GM12878 (cell line): Measurements from ENCODE around the gene PRSS8. TPM values are rescaled to one million over a fixed set of nuclear protein-coding genes. Genes with fewer than 3 reads are reported as not detected.

Experiments
- ATAC-seq: fragments of 200-7000 bp; cut with Tn5 transposase; 3 replicates; pipeline ENCODE4 v1.9.1; 2020; ENCODE audit warnings: mild to moderate bottlenecking, moderate library complexity
- BruUV-seq: library from RNA; stranded (reverse); fragments of 400-500 nt; replicated peaks from 2 replicates; lab custom pipeline; 2021; lab: Mats Ljungman, UMichigan
- CTCF ChIA-PET: fragments of 300-600 bp; sonication (Branson Sonifier 250); formaldehyde crosslinking; extraction: SDS; loops from one replicate; lab custom pipeline; 2021; ENCODE audit warnings: inconsistent platforms; lab: Yijun Ruan, JAX
- POLR2A ChIA-PET: fragments of 350-600 bp; formaldehyde crosslinking; extraction: SDS; loops from one replicate; lab custom pipeline; 2021; ENCODE audit warnings: inconsistent platforms; lab: Charles Lee
- RAD21 ChIA-PET: fragments of 300-600 bp; sonication (Branson Sonifier 250); formaldehyde crosslinking; loops from one replicate; lab custom pipeline; 2023; ENCODE audit warnings: antibody characterized with exemption; ENCODE audit not compliant: unreplicated experiment; lab: Charles Lee
- SMC1A ChIA-PET: fragments of 300-600 bp; sonication (Branson Sonifier 250); formaldehyde crosslinking; loops from one replicate; lab custom pipeline; 2023; ENCODE audit not compliant: unreplicated experiment, uncharacterized antibody; lab: Charles Lee
- DNase-seq: peaks from one replicate; pipeline ENCODE4 v3.0.0-alpha.2; 2011; ENCODE audit warnings: low read depth, low spot score
- FAIRE-seq: peaks from 3 replicates; lab custom pipeline; 2011; peaks lifted over from hg19 to GRCh38; lab: Jason Lieb, UNC
- H2AFZ ChIP-seq: 2 replicates; pipeline ENCODE4 v1.6.0; 2011; ENCODE audit warnings: low read depth, low read length, control low read depth; ENCODE audit not compliant: control insufficient read depth
- H3K27ac ChIP-seq: 2 replicates; pipeline ENCODE4 v1.5.1; 2011; ENCODE audit warnings: control low read depth; ENCODE audit not compliant: control insufficient read depth, insufficient read depth
- H3K27me3 ChIP-seq, 2 experiments: replicated peaks in 1 of 2; 2 replicates each; pipeline versions ENCODE4 v1.6.0 to v1.6.1; 2011; ENCODE audit warnings: low read length in 1 of 2; ENCODE audit not compliant: control insufficient read depth in 2 of 2, insufficient read depth in 2 of 2
- H3K36me3 ChIP-seq, 2 experiments: 2 replicates each; pipeline ENCODE4 v1.5.1; 2011; ENCODE audit warnings: low read length in 1 of 2; ENCODE audit not compliant: control insufficient read depth in 2 of 2, insufficient read depth in 2 of 2
- H3K4me1 ChIP-seq: 2 replicates; pipeline ENCODE4 v1.6.1; 2011; ENCODE audit warnings: mild to moderate bottlenecking, low read length, moderate library complexity, mixed read lengths; ENCODE audit not compliant: control insufficient read depth, insufficient read depth
- H3K4me2 ChIP-seq: 2 replicates; pipeline ENCODE4 v1.6.0; 2011; ENCODE audit warnings: control low read depth; ENCODE audit not compliant: control insufficient read depth, insufficient read depth
- H3K4me3 ChIP-seq: fragments of 200-600 bp; sonication (generic); 2 replicates; pipeline ENCODE4 v1.5.1; 2016
- H3K79me2 ChIP-seq: 2 replicates; pipeline ENCODE4 v1.6.0; 2011; ENCODE audit warnings: low read length; ENCODE audit not compliant: control insufficient read depth, insufficient read depth
- H3K9ac ChIP-seq: 2 replicates; pipeline ENCODE4 v1.8.0; 2011; ENCODE audit warnings: low read length, control low read depth, mixed read lengths; ENCODE audit not compliant: control insufficient read depth, insufficient read depth
- H3K9me3 ChIP-seq: replicated peaks from 3 replicates; pipeline ENCODE4 v1.5.1; 2011; ENCODE audit warnings: mild to moderate bottlenecking, low read length; ENCODE audit not compliant: control insufficient read depth, insufficient read depth
- H4K20me1 ChIP-seq: 2 replicates; pipeline ENCODE4 v1.6.0; 2011; ENCODE audit not compliant: control insufficient read depth, insufficient read depth
- CHD4 ChIP-seq: fragments of 200-600 bp; sonication (generic); IDR thresholded peaks from 2 replicates; pipeline ENCODE4 v1.6.1; 2016; ENCODE audit warnings: mild to moderate bottlenecking
- DPF2 ChIP-seq: fragments of 450-650 bp; IDR thresholded peaks from 2 replicates; pipeline ENCODE4 v1.6.1; 2017; ENCODE audit warnings: mild to moderate bottlenecking
- EED ChIP-seq: sonication (generic); IDR thresholded peaks from 2 replicates; pipeline ENCODE4 v1.6.1; 2016; ENCODE audit warnings: antibody characterized with exemption, low read depth
- EP300 ChIP-seq, 2 experiments: fragments of 150-350 bp in 1 of 2; IDR thresholded peaks; 2 replicates each; pipeline ENCODE4 v1.6.1; 2011 to 2012; ENCODE audit warnings: low read depth in 2 of 2, low read length in 2 of 2, borderline replicate concordance in 1 of 2, improper control_type of control experiment in 1 of 2, inconsistent platforms in 1 of 2; ENCODE audit not compliant: control insufficient read depth in 1 of 2
- HCFC1 ChIP-seq: fragments of 150-350 bp; IDR thresholded peaks from 2 replicates; pipeline ENCODE4 v1.6.1; 2014; ENCODE audit warnings: low read length
- MYC ChIP-seq: IDR thresholded peaks from 2 replicates; pipeline ENCODE4 v1.6.1; 2011; ENCODE audit warnings: mild to moderate bottlenecking, low read length, moderate library complexity, inconsistent platforms; ENCODE audit not compliant: insufficient read depth, insufficient replicate concordance, insufficient read length, severe bottlenecking
- POLR2AphosphoS5 ChIP-seq: IDR thresholded peaks from 2 replicates; pipeline ENCODE4 v1.6.1; 2011; ENCODE audit warnings: mild to moderate bottlenecking, low read length, inconsistent platforms
- RCOR1 ChIP-seq: conservative IDR thresholded peaks from 2 replicates; pipeline ENCODE4 v1.6.1; 2012; ENCODE audit warnings: low read depth, low read length, improper control_type of control experiment
- SP1 ChIP-seq: IDR thresholded peaks from one replicate; pipeline ENCODE4 v1.6.1; 2011; ENCODE audit warnings: low read depth, low read length
- SUZ12 ChIP-seq: fragments of 200-600 bp; sonication (generic); IDR thresholded peaks from one replicate; pipeline ENCODE4 v1.6.1; 2018; ENCODE audit warnings: antibody characterized with exemption, mild to moderate bottlenecking; ENCODE audit not compliant: unreplicated experiment
- ZNF24 ChIP-seq: fragments of 450-650 bp; IDR thresholded peaks from 2 replicates; pipeline ENCODE4 v1.6.1; 2017; ENCODE audit warnings: antibody characterized with exemption, mild to moderate bottlenecking
- ZNF274 ChIP-seq: IDR thresholded peaks from one replicate; pipeline ENCODE4 v1.8.0; 2011; ENCODE audit not compliant: insufficient read length, insufficient read depth
- WGBS: methylation state at CpG from one replicate; pipeline ENCODE4 v1.1.6; 2016; ENCODE audit warnings: low lambda C conversion rate; ENCODE audit not compliant: insufficient replicate concordance, insufficient coverage; ENCODE audit errors: missing lambda C conversion rate; 5-methylcytosine and 5-hydroxymethylcytosine counted together
- in situ Hi-C: fragments of 300-500 bp; cut with MboI; formaldehyde crosslinking; loops from 9 replicates; pipeline ENCODE4 v1.14.3; 2018; ENCODE audit warnings: mixed read lengths
- intact Hi-C: fragments of 100-400 bp; cut with micrococcal nuclease; formaldehyde crosslinking; loops from one replicate; pipeline ENCODE4 v1.14.2; 2022; ENCODE audit not compliant: unreplicated experiment
- polyA plus RNA-seq, 11 experiments: library from polyadenylated mRNA; depleted of rRNA in 4 of 11; unstranded in 6 of 11; stranded (reverse) in 5 of 11; fragments of >200 nt; fragmentation: Nextera tagmentation in 4 of 11; fragmentation: Illumina TruSeq in 1 of 11; extraction: Ambion mirVana in 4 of 11; extraction: Trizol in 1 of 11; gene quantifications; 1 replicate in 1 of 11; 2 replicates in 10 of 11; pipeline versions ENCODE4 v1.2.1 to v1.2.3, GENCODE V29; 2011 to 2016; ENCODE audit warnings: inconsistent platforms in 2 of 11, missing spikeins in 2 of 11, low read depth in 1 of 11
- total RNA-seq, 4 experiments: library from RNA; depleted of rRNA in 3 of 4; stranded (reverse); fragments of >200 nt in 3 of 4; fragmentation: Illumina TruSeq in 1 of 4; extraction: Trizol in 1 of 4; gene quantifications; 2 replicates each; pipeline versions ENCODE4 v1.2.1 to v1.2.3, GENCODE V29; 2013 to 2021
- TF ChIP-seq, protein P1 (sequence below): fragments of 450-650 bp; IDR thresholded peaks from 2 replicates; pipeline ENCODE4 v1.6.1; 2016; ENCODE audit warnings: mild to moderate bottlenecking, moderate library complexity, borderline replicate concordance
- TF ChIP-seq, protein P2 (sequence below): IDR thresholded peaks from 2 replicates; pipeline ENCODE4 v1.6.1; 2011; ENCODE audit warnings: borderline replicate concordance, low read depth, mild to moderate bottlenecking, moderate library complexity, mixed read lengths, low read length; ENCODE audit not compliant: insufficient read depth; ENCODE audit errors: extremely low read length
- TF ChIP-seq, protein P3 (sequence below), 3 experiments: IDR thresholded peaks in 2 of 3; conservative IDR thresholded peaks in 1 of 3; 2 replicates each; pipeline ENCODE4 v1.5.1; 2011; ENCODE audit warnings: low read depth in 3 of 3, low read length in 3 of 3, mild to moderate bottlenecking in 3 of 3, control low read depth in 2 of 3, moderate library complexity in 2 of 3, inconsistent platforms in 1 of 3, mixed read lengths in 1 of 3; ENCODE audit not compliant: control insufficient read depth in 2 of 3, insufficient read depth in 1 of 3; ENCODE audit errors: extremely low read depth in 1 of 3

PRSS8 gene
- total and polyA plus RNA-seq, 10 of the 15 experiments (the other 5 are each of a cell fraction or from before 2014, with no cell fraction given): 0.33 to 0.58 TPM; not detected in 8

DNA sequence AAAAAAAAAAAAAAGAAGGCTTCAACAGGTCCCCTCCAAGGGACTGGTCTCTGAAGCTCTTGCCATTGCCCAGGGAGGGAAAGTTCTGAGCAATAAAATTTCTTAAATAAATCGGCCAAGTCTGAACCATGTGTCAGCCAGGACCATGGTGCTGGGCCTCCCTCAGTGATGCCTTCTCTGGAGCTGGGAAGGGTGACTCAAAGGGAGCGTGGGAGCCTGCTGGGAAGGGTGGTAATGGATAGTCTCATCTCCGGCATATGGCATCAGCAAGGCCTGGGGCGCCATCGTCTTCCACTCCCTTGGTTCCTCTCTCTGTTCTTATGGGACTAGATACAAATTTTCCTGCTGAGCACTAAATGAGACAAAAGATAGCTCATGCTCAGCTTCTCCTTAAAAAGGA, 43.2 kb downstream of the PRSS8 start (continued):
- TF ChIP-seq, protein P1, sequence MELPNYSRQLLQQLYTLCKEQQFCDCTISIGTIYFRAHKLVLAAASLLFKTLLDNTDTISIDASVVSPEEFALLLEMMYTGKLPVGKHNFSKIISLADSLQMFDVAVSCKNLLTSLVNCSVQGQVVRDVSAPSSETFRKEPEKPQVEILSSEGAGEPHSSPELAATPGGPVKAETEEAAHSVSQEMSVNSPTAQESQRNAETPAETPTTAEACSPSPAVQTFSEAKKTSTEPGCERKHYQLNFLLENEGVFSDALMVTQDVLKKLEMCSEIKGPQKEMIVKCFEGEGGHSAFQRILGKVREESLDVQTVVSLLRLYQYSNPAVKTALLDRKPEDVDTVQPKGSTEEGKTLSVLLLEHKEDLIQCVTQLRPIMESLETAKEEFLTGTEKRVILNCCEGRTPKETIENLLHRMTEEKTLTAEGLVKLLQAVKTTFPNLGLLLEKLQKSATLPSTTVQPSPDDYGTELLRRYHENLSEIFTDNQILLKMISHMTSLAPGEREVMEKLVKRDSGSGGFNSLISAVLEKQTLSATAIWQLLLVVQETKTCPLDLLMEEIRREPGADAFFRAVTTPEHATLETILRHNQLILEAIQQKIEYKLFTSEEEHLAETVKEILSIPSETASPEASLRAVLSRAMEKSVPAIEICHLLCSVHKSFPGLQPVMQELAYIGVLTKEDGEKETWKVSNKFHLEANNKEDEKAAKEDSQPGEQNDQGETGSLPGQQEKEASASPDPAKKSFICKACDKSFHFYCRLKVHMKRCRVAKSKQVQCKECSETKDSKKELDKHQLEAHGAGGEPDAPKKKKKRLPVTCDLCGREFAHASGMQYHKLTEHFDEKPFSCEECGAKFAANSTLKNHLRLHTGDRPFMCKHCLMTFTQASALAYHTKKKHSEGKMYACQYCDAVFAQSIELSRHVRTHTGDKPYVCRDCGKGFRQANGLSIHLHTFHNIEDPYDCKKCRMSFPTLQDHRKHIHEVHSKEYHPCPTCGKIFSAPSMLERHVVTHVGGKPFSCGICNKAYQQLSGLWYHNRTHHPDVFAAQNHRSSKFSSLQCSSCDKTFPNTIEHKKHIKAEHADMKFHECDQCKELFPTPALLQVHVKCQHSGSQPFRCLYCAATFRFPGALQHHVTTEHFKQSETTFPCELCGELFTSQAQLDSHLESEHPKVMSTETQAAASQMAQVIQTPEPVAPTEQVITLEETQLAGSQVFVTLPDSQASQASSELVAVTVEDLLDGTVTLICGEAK: no peak
- TF ChIP-seq DPF2 (no peak), POLR2AphosphoS5 (no peak), HCFC1 (no peak), RCOR1 (no peak)
- TF ChIP-seq, all 136 proteins: peak for 0

DNA sequence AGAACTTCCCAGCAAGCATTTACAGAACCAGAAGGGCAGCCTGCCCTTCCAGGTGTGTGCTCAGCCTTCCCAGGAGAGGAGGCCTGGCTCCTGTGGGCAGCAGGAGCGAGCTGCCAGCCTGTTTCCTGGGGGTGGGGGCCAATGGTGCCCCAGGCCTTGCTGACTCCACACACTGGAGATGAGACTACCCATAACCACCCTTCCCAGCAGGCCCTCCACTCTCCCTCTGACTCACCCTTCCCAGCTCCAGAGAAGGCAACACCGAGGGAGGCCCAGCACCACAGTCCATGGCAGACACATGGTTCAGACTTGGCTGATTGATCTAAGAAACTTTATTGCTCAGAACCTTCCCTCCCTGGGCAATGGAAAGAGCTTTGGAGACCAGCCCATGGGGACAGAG, 45.0 kb downstream of the PRSS8 start:
- Histone ChIP-seq H3K79me2 (peaks cover 20% of the 10 kb centered on the region), H4K20me1 (no peaks in the 10 kb centered on the region), H3K27ac (no peak overlapping the region), H3K9ac (no peak overlapping the region), H3K4me1 (peaks cover 4% of the 10 kb centered on the region), H3K4me3 (no peak overlapping the region), H3K27me3 (no peaks in the 10 kb centered on the region), H3K4me2 (no peak overlapping the region), H3K9me3 (no peaks in the 10 kb centered on the region), H3K36me3 (peaks cover 2% of the 10 kb centered on the region in 2 experiments; a peak in 3 of 4 replicates), H2AFZ (no peak overlapping the region)
- ChIA-PET SMC1A (no interaction called here), CTCF (interaction anchor here (1.5 kb wide), 1 partner anchor 20 kb away, joined by 4 read pairs; no protein-coding TSS in a partner anchor), RAD21 (no interaction called here), POLR2A (no interaction called here)
- FAIRE-seq (no peak), ATAC-seq (no peak), DNase-seq (no peak)
- in situ Hi-C loops: no loop called here
- intact Hi-C loops: loop anchor here (5.0 to 10.0 kb wide), 2 partner anchors 136 to 352 kb away; partner anchors contain the start of genes SETD1A and ZNF843
- no TSS peak for BruUV-seq
- 97% methylated on average over 2 of the region's 2 CpGs for WGBS
- no peak for TF ChIP-seq ZNF24
- no peak for TF ChIP-seq ZNF274
- TF ChIP-seq MYC: no peak
- TF ChIP-seq, protein P2, sequence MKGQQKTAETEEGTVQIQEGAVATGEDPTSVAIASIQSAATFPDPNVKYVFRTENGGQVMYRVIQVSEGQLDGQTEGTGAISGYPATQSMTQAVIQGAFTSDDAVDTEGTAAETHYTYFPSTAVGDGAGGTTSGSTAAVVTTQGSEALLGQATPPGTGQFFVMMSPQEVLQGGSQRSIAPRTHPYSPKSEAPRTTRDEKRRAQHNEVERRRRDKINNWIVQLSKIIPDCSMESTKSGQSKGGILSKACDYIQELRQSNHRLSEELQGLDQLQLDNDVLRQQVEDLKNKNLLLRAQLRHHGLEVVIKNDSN: no peak
- no peak for TF ChIP-seq EED
- TF ChIP-seq SP1: no peak
- TF ChIP-seq SUZ12: no peak
- TF ChIP-seq EP300 (IDR thresholded peaks at IDR 0.05; ENCODE audit: borderline replicate concordance in 1 of 2, control insufficient read depth in 1 of 2, low read depth in 2 of 2, low read length in 2 of 2): no peak
- no peak for TF ChIP-seq CHD4
- TF ChIP-seq, protein P3, sequence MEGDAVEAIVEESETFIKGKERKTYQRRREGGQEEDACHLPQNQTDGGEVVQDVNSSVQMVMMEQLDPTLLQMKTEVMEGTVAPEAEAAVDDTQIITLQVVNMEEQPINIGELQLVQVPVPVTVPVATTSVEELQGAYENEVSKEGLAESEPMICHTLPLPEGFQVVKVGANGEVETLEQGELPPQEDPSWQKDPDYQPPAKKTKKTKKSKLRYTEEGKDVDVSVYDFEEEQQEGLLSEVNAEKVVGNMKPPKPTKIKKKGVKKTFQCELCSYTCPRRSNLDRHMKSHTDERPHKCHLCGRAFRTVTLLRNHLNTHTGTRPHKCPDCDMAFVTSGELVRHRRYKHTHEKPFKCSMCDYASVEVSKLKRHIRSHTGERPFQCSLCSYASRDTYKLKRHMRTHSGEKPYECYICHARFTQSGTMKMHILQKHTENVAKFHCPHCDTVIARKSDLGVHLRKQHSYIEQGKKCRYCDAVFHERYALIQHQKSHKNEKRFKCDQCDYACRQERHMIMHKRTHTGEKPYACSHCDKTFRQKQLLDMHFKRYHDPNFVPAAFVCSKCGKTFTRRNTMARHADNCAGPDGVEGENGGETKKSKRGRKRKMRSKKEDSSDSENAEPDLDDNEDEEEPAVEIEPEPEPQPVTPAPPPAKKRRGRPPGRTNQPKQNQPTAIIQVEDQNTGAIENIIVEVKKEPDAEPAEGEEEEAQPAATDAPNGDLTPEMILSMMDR (IDR thresholded peaks at IDR 0.05 in 2 of 3, conservative IDR thresholded peaks at IDR 0.05 in 1 of 3; ENCODE audit: control insufficient read depth in 2 of 3, extremely low read depth in 1 of 3, insufficient read depth in 1 of 3, low read depth in 3 of 3, low read length in 3 of 3): no peak
